ENCODE data around the gene ZCCHC14.
A peak's percentile ranks its signal among the peaks of the same experiment; 100 is the strongest.
"Not testable (repeated sequence)": the region's sequence is repeated elsewhere in the genome, so short reads cannot be mapped to it uniquely, and the experiment has no call there.

ZCCHC14 gene

GRCh38 chr16:87497023-87497766 is 4.4 kb upstream of the ZCCHC14 start:
- not testable (repeated sequence) for DNase-seq (ENCODE audit: low read depth)

GRCh38 chr16:87496447-87496801 is 3.6 kb upstream of the ZCCHC14 start:
- DNase-seq (ENCODE audit: low read depth), result no peak

GRCh38 chr16:87495578-87496446 is 3.0 kb upstream of the ZCCHC14 start:
- no peak for DNase-seq (ENCODE audit: low read depth)

- no peak for DNase-seq (ENCODE audit: low read depth)
Measured at GRCh38 chr16:87493608-87494280, 920 bp upstream of the ZCCHC14 start.

- no peak for DNase-seq (ENCODE audit: low read depth)
Measured at GRCh38 chr16:87492291-87492630, 563 bp downstream of the ZCCHC14 start.

- DNase-seq (ENCODE audit: low read depth), result no peak
Measured at GRCh38 chr16:87491522-87492290, 1.1 kb downstream of the ZCCHC14 start.

- DNase-seq (ENCODE audit: low read depth), result peak; percentile 15
Measured at GRCh38 chr16:87490799-87491521, 1.9 kb downstream of the ZCCHC14 start.

GRCh38 chr16:87490096-87490798 is 2.6 kb downstream of the ZCCHC14 start:
- no peak for DNase-seq (ENCODE audit: low read depth)

- no peak for DNase-seq (ENCODE audit: low read depth)
Measured at GRCh38 chr16:87489434-87490045, 3.3 kb downstream of the ZCCHC14 start.

GRCh38 chr16:87488960-87489359 is 3.9 kb downstream of the ZCCHC14 start:
- DNase-seq (ENCODE audit: low read depth), result not testable (repeated sequence)

- DNase-seq (ENCODE audit: low read depth), result no peak
Measured at GRCh38 chr16:87487361-87487924, 5.4 kb downstream of the ZCCHC14 start.

- DNase-seq (ENCODE audit: low read depth), result no peak
Measured at GRCh38 chr16:87486713-87487247, 6.0 kb downstream of the ZCCHC14 start.

GRCh38 chr16:87486282-87486681 is 6.5 kb downstream of the ZCCHC14 start:
- DNase-seq (ENCODE audit: low read depth), result no peak

GRCh38 chr16:87485792-87486191 is 7.0 kb downstream of the ZCCHC14 start:
- DNase-seq (ENCODE audit: low read depth), result not testable (repeated sequence)

GRCh38 chr16:87484487-87485331 is 8.1 kb downstream of the ZCCHC14 start:
- no peak for DNase-seq (ENCODE audit: low read depth)

- DNase-seq (ENCODE audit: low read depth), result no peak
Measured at GRCh38 chr16:87483481-87483880, 9.3 kb downstream of the ZCCHC14 start.

GRCh38 chr16:87482670-87483069 is 10.2 kb downstream of the ZCCHC14 start:
- DNase-seq (ENCODE audit: low read depth), result not testable (repeated sequence)

- no peak for DNase-seq (ENCODE audit: low read depth)
Measured at GRCh38 chr16:87482266-87482665, 10.6 kb downstream of the ZCCHC14 start.

GRCh38 chr16:87481711-87482110 is 11.1 kb downstream of the ZCCHC14 start:
- DNase-seq (ENCODE audit: low read depth), result not testable (repeated sequence)
